HL-60/S4 treated with retinoic acid at 250 ng/mL for 4 days and 3 days (cell line): Measurements from ENCODE around the gene ACTN3.
"Not testable (repeated sequence)": the region's sequence is repeated elsewhere in the genome, so short reads cannot be mapped to it uniquely, and the experiment has no call there.

Source experiments
- in situ Hi-C: fragments of 300-500 bp; cut with MboI; formaldehyde crosslinking; loops from 2 replicates; pipeline ENCODE4 v1.7.0; 2022; ENCODE audit warnings: low sequenced_read_pairs

Gene ACTN3

GRCh38 chr11:66546368-66546965 is at the start of gene ACTN3:
ACTN3 (plus strand) TSS chr11:66546903; CDS start chr11:66546938, 35 bp downstream.
- in situ Hi-C loops, result no loop called here

GRCh38 chr11:66497206-66497605 is 49.5 kb upstream of the ACTN3 start:
- in situ Hi-C loops, result no loop called here

- in situ Hi-C loops, result no loop called here
These were observed 48.2 kb upstream of the ACTN3 start for GRCh38 chr11:66498506-66498905.

- in situ Hi-C loops, result no loop called here
These were observed 41.4 kb upstream of the ACTN3 start for GRCh38 chr11:66505276-66505816.

GRCh38 chr11:66509131-66509561 is 37.6 kb upstream of the ACTN3 start:
- in situ Hi-C loops, result no loop called here

- in situ Hi-C loops, result no loop called here
These were observed 36.3 kb upstream of the ACTN3 start, which contains the start of gene BBS1 for GRCh38 chr11:66510271-66510989. BBS1 (plus strand) TSS chr11:66510635; CDS start chr11:66510660, 25 bp downstream.

- in situ Hi-C loops, result no loop called here
These were observed 35.7 kb upstream of the ACTN3 start for GRCh38 chr11:66510990-66511339.

GRCh38 chr11:66523611-66524010 is 23.1 kb upstream of the ACTN3 start:
- in situ Hi-C loops, result no loop called here

- in situ Hi-C loops, result no loop called here
These were observed 22.2 kb upstream of the ACTN3 start for GRCh38 chr11:66524304-66525040.

- in situ Hi-C loops, result no loop called here
These were observed 17.6 kb upstream of the ACTN3 start for GRCh38 chr11:66529069-66529468.

GRCh38 chr11:66529655-66530054 is 17.0 kb upstream of the ACTN3 start:
- in situ Hi-C loops, result no loop called here

GRCh38 chr11:66530927-66531709 is 15.6 kb upstream of the ACTN3 start:
- in situ Hi-C loops, result no loop called here

GRCh38 chr11:66531841-66532240 is 14.9 kb upstream of the ACTN3 start:
- in situ Hi-C loops, result no loop called here

GRCh38 chr11:66532784-66533183 is 13.9 kb upstream of the ACTN3 start:
- in situ Hi-C loops, result no loop called here

- in situ Hi-C loops, result no loop called here
These were observed 7.4 kb upstream of the ACTN3 start for GRCh38 chr11:66539170-66539869.

- in situ Hi-C loops, result no loop called here
These were observed 6.9 kb upstream of the ACTN3 start for GRCh38 chr11:66539870-66540213.

- in situ Hi-C loops, result not testable (repeated sequence)
These were observed 6.1 kb upstream of the ACTN3 start for GRCh38 chr11:66540598-66540997.

- in situ Hi-C loops, result no loop called here
These were observed 4.8 kb upstream of the ACTN3 start for GRCh38 chr11:66541892-66542291.

GRCh38 chr11:66542362-66542761 is 4.3 kb upstream of the ACTN3 start:
- in situ Hi-C loops, result no loop called here
